OCI-LY7 (cell line): ENCODE data around the gene MTHFD2L. TPM values are rescaled to one million over a fixed set of nuclear protein-coding genes. Genes with fewer than 3 reads are reported as not detected.

Source experiments
- BruUV-seq: library from RNA; stranded (reverse); fragments of 400-500 nt; replicated peaks from 2 replicates; lab custom pipeline; 2021; lab: Mats Ljungman, UMichigan
- CTCF ChIA-PET: fragments of 300-600 bp; sonication (Branson Sonifier 250); formaldehyde crosslinking; loops from one replicate; lab custom pipeline; 2022; ENCODE audit warnings: antibody characterized with exemption; ENCODE audit not compliant: unreplicated experiment; lab: Charles Lee
- POLR2A ChIA-PET: fragments of 300-600 bp; sonication (Branson Sonifier 250); formaldehyde crosslinking; loops from one replicate; lab custom pipeline; 2022; ENCODE audit warnings: antibody characterized with exemption; lab: Charles Lee
- DNase-seq: peaks from one replicate; pipeline ENCODE4 v3.0.0-alpha.2; 2015; ENCODE audit warnings: low spot score
- H2AFZ ChIP-seq: fragments of 200-600 bp; sonication (generic), shearing (Covaris generic); 2 replicates; pipeline ENCODE4 v1.6.1; 2014; ENCODE audit warnings: mild to moderate bottlenecking, antibody characterized with exemption, low read length, moderate library complexity
- H3K27ac ChIP-seq: fragments of 200-600 bp; sonication (generic); 2 replicates; pipeline ENCODE4 v1.5.1; 2014; ENCODE audit warnings: mixed run types, low read depth, mild to moderate bottlenecking, moderate library complexity, low read length, inconsistent platforms; ENCODE audit not compliant: poor library complexity, severe bottlenecking
- H3K36me3 ChIP-seq: fragments of 200-600 bp; sonication (generic); 2 replicates; pipeline ENCODE4 v1.6.1; 2014; ENCODE audit warnings: mild to moderate bottlenecking, antibody characterized with exemption, low read length, moderate library complexity, mixed read lengths; ENCODE audit not compliant: insufficient read depth
- H3K4me1 ChIP-seq: fragments of 200-600 bp; sonication (generic); 2 replicates; pipeline ENCODE4 v1.5.1; 2014; ENCODE audit warnings: mild to moderate bottlenecking, low read length; ENCODE audit not compliant: insufficient read depth, poor library complexity, severe bottlenecking
- H3K4me2 ChIP-seq: fragments of 200-600 bp; sonication (generic); 2 replicates; pipeline ENCODE4 v1.6.1; 2014; ENCODE audit warnings: mild to moderate bottlenecking, low read length
- H3K4me3 ChIP-seq: fragments of 200-600 bp; sonication (generic); 2 replicates; pipeline ENCODE4 v1.5.1; 2014; ENCODE audit warnings: mild to moderate bottlenecking, low read depth, low read length; ENCODE audit not compliant: poor library complexity, severe bottlenecking
- H3K79me2 ChIP-seq: fragments of 200-600 bp; sonication (generic); 2 replicates; pipeline ENCODE4 v1.6.1; 2016; ENCODE audit warnings: low read depth, mild to moderate bottlenecking, low read length, moderate library complexity, mixed read lengths; ENCODE audit not compliant: insufficient read depth
- H3K9me2 ChIP-seq: fragments of 200-600 bp; sonication (generic); 2 replicates; pipeline ENCODE4 v1.6.1; 2016; ENCODE audit warnings: mild to moderate bottlenecking, low read length, mixed read lengths; ENCODE audit not compliant: insufficient read depth
- H3K9me3 ChIP-seq: fragments of 200-600 bp; sonication (generic); 2 replicates; pipeline ENCODE4 v1.6.1; 2014; ENCODE audit warnings: mild to moderate bottlenecking, mixed run types, low read length, mixed read lengths
- H4K20me1 ChIP-seq: fragments of 200-600 bp; sonication (generic); 2 replicates; pipeline ENCODE4 v1.6.1; 2014; ENCODE audit warnings: mild to moderate bottlenecking, antibody characterized with exemption, low read length, moderate library complexity, mixed read lengths; ENCODE audit not compliant: insufficient read depth
- EZH2phosphoT487 ChIP-seq: fragments of 200-600 bp; sonication (generic); IDR thresholded peaks from 2 replicates; pipeline ENCODE4 v1.6.1; 2018; ENCODE audit warnings: low read depth, borderline replicate concordance, mild to moderate bottlenecking, mixed run types, antibody characterized with exemption, low read length, moderate library complexity, mixed read lengths
- intact Hi-C: fragments of 100-400 bp; cut with micrococcal nuclease; formaldehyde crosslinking; loops from one replicate; pipeline ENCODE4 v1.10.0; 2022; ENCODE audit not compliant: unreplicated experiment
- total RNA-seq, 2 experiments: library from RNA; depleted of rRNA in 1 of 2; stranded (reverse); fragments of >200 nt in 1 of 2; shearing (Covaris generic) in 1 of 2; gene quantifications; 2 replicates each; pipeline ENCODE4 v1.2.3, GENCODE V29; 2014 to 2022
- TF ChIP-seq, protein P1 (sequence below): fragments of 200-600 bp; sonication (generic); conservative IDR thresholded peaks from 2 replicates; pipeline ENCODE4 v1.5.1; 2014; ENCODE audit warnings: mild to moderate bottlenecking, antibody characterized with exemption, low read length, moderate library complexity, mixed read lengths

Gene MTHFD2L
- total RNA-seq, 2 experiments from 2014 or later, result 18.7 to 18.9 TPM

DNA sequence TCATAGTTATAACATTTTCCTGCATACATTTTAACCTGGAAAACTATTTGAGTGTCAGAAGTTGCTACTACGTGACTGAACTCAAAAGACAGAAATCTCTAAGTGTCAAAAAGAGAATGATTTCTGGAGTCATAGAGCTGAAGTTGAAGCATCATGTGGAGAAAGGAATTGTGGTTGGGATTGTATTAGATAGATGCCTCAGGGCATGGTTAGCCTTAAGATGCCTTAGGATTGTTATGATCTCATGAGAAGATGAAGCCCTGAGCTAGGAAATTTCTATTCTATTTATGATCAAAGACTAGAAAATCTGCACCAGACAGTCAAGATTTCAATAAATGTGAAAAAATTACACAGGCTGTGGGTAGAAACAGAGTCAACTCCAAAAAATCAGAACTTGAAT, 170.6 kb downstream of the MTHFD2L start:
- ChIA-PET POLR2A (interaction anchor here (0.6 kb wide), 1 partner anchor 1773 kb away, joined by 3 read pairs; no protein-coding TSS in a partner anchor), CTCF (no interaction called here)
- Histone ChIP-seq H2AFZ (no peak overlapping the region), H3K79me2 (no peaks in the 10 kb centered on the region), H3K36me3 (no peaks in the 10 kb centered on the region), H4K20me1 (no peaks in the 10 kb centered on the region), H3K27ac (no peak overlapping the region), H3K9me3 (no peaks in the 10 kb centered on the region), H3K9me2 (no peaks in the 10 kb centered on the region), H3K4me3 (no peak overlapping the region), H3K4me1 (no peaks in the 10 kb centered on the region), H3K4me2 (no peak overlapping the region)
- no peak for TF ChIP-seq EZH2phosphoT487
- TF ChIP-seq, protein P1, sequence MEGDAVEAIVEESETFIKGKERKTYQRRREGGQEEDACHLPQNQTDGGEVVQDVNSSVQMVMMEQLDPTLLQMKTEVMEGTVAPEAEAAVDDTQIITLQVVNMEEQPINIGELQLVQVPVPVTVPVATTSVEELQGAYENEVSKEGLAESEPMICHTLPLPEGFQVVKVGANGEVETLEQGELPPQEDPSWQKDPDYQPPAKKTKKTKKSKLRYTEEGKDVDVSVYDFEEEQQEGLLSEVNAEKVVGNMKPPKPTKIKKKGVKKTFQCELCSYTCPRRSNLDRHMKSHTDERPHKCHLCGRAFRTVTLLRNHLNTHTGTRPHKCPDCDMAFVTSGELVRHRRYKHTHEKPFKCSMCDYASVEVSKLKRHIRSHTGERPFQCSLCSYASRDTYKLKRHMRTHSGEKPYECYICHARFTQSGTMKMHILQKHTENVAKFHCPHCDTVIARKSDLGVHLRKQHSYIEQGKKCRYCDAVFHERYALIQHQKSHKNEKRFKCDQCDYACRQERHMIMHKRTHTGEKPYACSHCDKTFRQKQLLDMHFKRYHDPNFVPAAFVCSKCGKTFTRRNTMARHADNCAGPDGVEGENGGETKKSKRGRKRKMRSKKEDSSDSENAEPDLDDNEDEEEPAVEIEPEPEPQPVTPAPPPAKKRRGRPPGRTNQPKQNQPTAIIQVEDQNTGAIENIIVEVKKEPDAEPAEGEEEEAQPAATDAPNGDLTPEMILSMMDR, result no peak
- intact Hi-C loops, result no loop called here
- DNase-seq, result no peak
- BruUV-seq, result no TSS peak

DNA sequence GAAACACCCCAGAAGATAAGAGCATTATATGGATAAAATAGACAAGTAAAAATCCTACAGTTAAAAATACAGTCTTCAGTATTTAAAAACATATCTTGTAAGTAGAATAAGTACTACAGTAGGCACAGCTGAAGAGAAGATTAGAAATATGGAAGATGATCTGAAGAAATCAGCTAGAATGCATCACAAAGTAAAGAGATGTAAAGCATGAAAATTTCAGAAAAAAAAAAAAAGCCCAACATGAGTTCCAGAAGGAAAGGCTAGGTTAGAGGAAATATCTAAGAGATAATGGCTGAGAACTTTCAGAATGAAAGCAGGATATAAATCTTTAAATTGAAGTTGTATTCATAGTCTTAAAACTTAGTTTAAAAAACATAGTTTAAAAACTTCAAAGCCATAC, 171.4 kb downstream of the MTHFD2L start:
- TF ChIP-seq, protein P1, result no peak
- TF ChIP-seq EZH2phosphoT487, result no peak
- CTCF ChIA-PET, result no interaction called here
- Histone ChIP-seq H3K9me3 (no peaks in the 10 kb centered on the region), H3K4me2 (no peak overlapping the region), H3K36me3 (no peaks in the 10 kb centered on the region), H4K20me1 (no peaks in the 10 kb centered on the region), H2AFZ (no peak overlapping the region), H3K79me2 (no peaks in the 10 kb centered on the region), H3K9me2 (no peaks in the 10 kb centered on the region), H3K4me1 (no peaks in the 10 kb centered on the region), H3K27ac (no peak overlapping the region), H3K4me3 (no peak overlapping the region)
- intact Hi-C loops, result no loop called here
- POLR2A ChIA-PET, result no interaction called here
- BruUV-seq, result no TSS peak
- no peak for DNase-seq

DNA sequence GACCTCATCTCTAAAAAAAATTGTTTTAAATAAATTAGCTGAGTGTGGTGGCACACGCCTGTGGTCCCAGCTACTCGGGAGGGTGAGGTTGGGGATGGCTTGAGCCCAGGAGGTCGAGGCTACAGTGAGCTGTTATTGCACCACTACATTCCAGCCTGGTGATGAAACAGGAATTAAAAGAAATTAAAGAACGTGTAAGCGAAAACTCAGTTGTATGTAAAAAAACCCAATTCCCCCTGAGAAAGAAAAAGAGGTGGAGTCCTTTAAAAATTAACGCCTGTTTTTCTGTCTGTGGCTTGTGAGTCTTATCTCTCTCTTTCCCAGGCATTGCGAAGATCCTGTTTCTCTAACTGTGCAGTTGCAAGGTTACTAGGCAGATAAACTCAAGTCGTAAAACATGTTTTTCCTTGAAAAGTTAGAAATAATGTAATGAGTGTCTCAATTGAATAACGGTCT, 172.4 kb downstream of the MTHFD2L start:
- no peak overlapping the region for H3K27ac ChIP-seq
- no peak for DNase-seq
- H3K4me1 ChIP-seq, result no peaks in the 10 kb centered on the region
- ChIA-PET POLR2A (no interaction called here), CTCF (no interaction called here)
- no peak overlapping the region for H3K4me2 ChIP-seq
- H3K4me3 ChIP-seq, result no peak overlapping the region
- intact Hi-C loops, result no loop called here
- H3K79me2 ChIP-seq, result no peaks in the 10 kb centered on the region
- no peak overlapping the region for H2AFZ ChIP-seq
- no peaks in the 10 kb centered on the region for H3K9me2 ChIP-seq
- TF ChIP-seq, protein P1, result no peak
- no peak for TF ChIP-seq EZH2phosphoT487
- no peaks in the 10 kb centered on the region for H4K20me1 ChIP-seq
- no peaks in the 10 kb centered on the region for H3K9me3 ChIP-seq
- H3K36me3 ChIP-seq, result no peaks in the 10 kb centered on the region
- no TSS peak for BruUV-seq
